Hematopoietic multipotent progenitor cell (in vitro differentiated cells): Measurements from ENCODE around the gene SPAST. TPM values are rescaled to one million over a fixed set of nuclear protein-coding genes. Genes with fewer than 3 reads are reported as not detected.
"Not testable (repeated sequence)": the region's sequence is repeated elsewhere in the genome, so short reads cannot be mapped to it uniquely, and the experiment has no call there.

ENCODE experiments used
- DNase-seq, 3 donors: peaks; one replicate each; pipeline ENCODE4 v3.0.0-alpha.2; 2011 to 2015; ENCODE audit warnings: low read depth in 2 of 3, low spot score in 2 of 3
- total RNA-seq: library from RNA; depleted of rRNA; stranded (reverse); fragments of >200 nt; gene quantifications from one replicate; pipeline ENCODE4 v1.2.3, GENCODE V29; 2012

Gene SPAST
- total RNA-seq, 1 donor: 14.5 TPM

- DNase-seq: no peak
Measured at GRCh38 chr2:32119161-32119560, 55.8 kb downstream of the SPAST start.

DNA sequence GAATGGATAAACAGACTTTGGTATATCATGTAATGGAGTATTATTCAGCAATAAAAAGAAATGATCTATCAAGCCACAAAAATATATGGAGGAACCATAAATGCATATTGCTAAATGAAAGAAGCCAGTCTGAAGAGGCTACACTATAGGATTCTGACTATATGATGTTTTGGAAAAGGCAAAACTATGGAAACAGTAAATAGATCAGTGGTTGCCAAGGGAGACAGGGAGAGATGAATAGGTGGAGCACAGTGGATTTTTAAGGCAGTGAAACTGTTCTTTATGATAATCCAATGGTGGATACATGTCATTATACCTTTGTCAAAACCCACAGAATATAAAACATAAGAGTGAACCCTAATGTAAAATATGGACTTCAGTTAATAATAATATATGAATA lies 61.3 kb downstream of the SPAST start:
- no peak for DNase-seq

DNA sequence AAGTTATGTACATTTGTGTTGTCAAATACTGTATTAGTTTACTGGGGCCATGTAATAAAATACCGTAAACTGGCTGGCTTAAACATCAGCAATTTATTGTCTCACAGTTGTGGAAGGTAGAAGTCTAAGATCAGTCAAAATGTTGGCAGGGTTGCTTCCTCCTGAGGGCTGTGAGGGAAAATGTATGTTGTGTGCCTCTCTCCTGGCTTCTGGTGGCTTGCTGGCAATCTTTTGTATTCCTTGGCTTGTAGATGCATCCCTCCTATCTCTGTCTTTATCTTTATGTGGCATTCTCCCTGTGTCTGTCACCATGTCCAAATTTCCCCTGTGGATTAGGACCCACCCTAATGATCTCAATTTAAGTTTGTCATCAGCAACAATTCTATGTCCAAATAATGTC lies 65.3 kb downstream of the SPAST start:
- DNase-seq: no peak

DNA sequence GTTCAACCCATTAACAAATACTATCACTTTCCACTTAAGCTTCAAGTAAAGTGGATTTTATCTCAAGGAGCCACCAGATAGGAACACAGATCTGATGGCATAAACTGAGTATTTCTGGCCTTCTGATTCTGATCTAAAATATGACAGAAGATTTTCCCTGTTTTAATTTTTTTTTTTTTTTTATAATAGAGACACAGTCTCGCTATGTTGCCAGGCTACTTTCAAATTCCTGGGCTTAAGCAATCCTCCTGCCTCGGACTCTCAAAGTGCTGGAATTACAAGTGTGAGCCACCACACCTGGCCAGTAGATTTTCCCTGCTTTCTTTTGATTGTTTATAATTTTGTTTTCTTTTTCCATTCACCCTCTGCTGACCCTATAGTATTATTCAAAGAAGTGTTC lies 65.7 kb downstream of the SPAST start:
- DNase-seq: no peak

GRCh38 chr2:32135409-32135808 lies 72.1 kb downstream of the SPAST start:
- peak in 2 of 3 donors; percentile 37 to 77 for DNase-seq

- no peak for DNase-seq
Measured at GRCh38 chr2:32136097-32136496, 72.7 kb downstream of the SPAST start.

DNA sequence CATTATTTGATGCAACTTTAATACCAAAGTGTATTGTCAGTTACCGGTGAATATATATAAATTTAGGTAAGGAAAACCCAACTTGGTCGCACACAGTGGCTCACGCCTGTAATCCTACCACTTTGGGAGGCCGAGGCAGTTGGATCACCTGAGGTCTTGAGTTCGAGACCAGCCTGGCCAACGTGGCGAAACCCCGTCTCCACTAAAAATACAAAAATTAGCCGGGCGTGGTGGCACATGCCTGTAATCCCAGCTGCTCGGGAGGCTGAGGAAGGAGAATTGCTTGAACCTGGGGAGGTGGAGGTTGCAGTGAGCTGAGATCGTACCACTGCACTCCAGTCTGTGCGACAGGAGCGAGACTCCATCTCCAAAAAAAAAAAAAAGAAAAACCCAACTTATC lies 88.2 kb downstream of the SPAST start:
- DNase-seq: not testable (repeated sequence)

GRCh38 chr2:32159678-32160077 lies 96.3 kb downstream of the SPAST start:
- no peak for DNase-seq

DNA sequence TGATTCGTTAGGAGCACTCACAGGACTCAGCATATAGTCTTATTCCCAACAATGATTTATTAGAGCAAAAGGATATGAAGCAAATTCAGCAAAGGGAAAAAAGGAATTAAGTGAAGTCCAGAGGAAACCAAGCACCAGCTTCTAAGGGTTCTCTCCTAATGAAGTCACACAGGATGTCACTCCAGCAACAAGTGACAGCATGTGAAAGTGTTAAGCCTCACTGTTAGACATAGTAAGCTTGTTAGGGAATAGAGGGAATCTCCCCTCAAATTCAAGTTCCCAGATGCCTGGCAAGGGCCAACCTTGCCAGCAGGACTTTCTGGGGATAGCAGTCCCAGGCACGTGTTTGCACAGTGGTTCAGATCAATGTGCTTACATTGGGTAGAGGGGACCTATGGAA lies 97.9 kb downstream of the SPAST start:
- no peak for DNase-seq

GRCh38 chr2:32164254-32164653 lies 100.9 kb downstream of the SPAST start:
- not testable (repeated sequence) for DNase-seq

DNA sequence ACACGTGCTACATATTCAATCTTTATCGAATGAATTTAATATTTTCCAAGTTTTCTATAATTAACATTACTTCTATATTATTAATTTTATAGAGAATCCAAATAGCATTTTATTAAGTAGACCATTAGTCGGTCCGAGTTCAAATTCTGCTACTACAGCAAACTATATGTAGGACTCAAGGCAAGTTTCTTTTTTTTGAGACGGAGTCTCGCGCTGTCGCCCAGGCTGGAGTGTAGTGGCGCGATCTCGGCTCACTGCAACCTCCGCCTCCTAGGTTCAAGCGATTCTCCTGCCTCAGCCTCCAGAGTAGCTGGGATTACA lies 101.6 kb downstream of the SPAST start:
- DNase-seq: peak in 1 of 3 donors; percentile 11

- no peak for DNase-seq
Measured at GRCh38 chr2:32166115-32166574, 102.8 kb downstream of the SPAST start.

- DNase-seq: peak in 1 of 3 donors; percentile 6
Measured at GRCh38 chr2:32168513-32168912, 105.2 kb downstream of the SPAST start.

DNA sequence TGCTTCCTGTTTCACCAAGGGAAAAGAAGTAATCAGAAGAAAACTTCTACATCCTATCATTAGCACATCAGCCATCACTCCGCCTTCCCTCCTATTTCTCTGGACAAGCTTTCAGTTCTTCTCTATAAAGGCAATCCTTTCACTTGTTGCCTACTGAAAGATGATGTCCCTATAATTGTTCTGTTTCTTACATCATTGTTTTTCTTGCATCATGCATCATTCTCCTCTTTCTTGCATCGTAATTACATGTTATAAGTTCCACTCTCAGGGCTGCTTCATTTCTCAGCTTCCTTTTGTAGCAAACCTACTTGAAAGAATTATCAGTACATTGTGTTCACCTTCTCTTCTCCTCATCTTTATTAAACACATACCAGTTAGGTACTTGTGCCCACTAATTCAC lies 109.5 kb downstream of the SPAST start:
- no peak for DNase-seq

DNA sequence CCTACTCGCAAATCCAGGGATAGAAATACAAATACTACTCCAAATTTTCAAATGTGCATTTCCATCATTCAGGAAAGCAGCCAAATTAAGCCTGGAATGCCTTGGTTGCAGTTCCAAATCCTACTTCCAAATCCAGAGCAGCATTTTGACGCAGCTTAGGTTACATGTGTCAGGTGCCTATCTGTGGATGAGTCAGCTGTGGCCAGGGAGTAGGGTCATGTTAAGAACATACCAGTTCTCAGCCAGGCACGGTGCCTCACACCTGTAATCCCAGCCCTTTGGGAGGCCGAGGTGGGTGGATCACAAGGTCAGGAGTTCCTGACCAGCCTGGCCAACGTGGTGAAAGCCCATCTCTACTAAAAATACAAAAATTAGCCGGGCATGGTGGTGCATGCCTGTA lies 119.3 kb downstream of the SPAST start:
- no peak for DNase-seq

DNA sequence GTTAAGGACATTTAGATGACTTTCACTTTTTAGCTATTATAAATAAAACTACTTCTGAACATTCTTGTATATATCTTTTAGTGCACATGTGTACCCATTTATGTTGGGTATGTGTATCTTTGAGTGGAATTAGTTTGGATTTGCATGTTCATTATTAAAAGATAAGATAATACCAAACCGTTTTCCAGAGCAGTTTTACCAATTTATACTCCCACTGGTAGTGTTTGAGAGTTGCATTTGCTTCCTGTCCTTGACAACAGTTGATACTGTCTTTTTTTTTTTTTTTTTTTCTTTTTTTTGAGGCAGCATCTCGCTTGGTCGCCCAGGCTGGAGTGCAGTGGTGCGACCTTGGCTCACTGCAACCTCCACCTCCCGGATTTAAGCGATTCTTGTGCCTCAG lies 125.7 kb downstream of the SPAST start:
- DNase-seq: no peak

DNA sequence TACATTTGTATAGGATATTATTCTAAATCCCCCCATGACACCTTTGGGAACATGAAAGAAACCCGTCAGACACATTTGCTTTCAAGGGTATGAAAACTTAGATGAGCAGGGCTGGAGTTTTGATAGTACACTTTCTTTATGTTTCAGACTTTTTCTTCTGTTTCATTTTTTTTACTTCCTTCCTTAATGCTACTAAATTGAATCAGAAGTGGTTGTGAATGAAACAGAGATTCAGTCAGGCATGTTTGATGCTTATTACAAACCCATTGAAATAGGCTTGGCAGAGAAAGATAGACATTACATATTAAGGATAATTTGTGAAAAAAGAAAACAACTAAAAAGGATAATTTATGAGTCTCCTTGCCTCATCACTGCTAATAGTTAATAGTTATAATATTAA lies 129.1 kb downstream of the SPAST start:
- no peak for DNase-seq

DNA sequence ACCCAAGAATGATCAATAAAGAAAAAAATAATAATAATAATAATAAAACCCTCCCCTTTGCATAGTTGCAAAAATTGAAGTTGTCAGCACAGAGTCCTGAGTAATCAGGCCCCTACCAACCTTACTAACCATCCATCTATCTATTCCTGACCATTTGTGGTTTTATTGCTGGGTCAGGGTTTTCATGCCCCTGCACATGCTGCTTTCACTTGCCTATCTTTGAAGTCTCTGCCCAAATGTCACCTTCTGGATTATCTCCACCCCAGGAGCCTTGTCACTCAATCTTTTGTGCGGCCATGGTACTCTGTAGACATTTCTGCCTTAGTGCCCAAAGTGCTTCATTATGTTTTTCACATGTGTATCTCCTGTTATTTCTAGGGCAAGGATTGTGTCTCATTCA lies 137.5 kb downstream of the SPAST start:
- no peak for DNase-seq

DNA sequence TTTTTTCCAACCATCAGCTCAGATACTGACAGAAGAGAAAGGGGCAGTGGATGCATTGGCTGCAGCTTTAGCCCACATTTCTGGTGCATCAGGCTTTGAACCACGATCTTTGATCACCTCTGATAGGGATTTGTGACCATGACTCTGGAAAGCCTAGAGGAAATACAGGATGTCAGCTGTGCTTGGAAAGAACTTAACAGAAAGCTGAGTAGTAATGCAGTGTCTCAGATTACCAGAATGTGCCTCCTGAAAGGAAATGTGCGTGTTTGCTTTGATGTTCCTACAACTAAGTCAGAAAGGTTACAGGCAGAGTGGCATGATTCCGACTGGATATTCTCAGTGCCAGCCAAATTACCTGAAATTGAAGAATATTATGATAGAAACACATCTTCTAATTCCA lies 140.1 kb downstream of the SPAST start:
- DNase-seq: not testable (repeated sequence)

Other genes with a start within 250 kb of the SPAST start
- gene MEMO1, start 52.5 kb upstream of the SPAST start, total RNA-seq: 28.8 TPM
- 24.0 TPM for gene DPY30, start 23.8 kb upstream of the SPAST start, total RNA-seq
- 11.8 TPM for gene SLC30A6, start 102.3 kb downstream of the SPAST start, total RNA-seq
- gene NLRC4, start 201.3 kb downstream of the SPAST start, total RNA-seq: 0.27 TPM
- gene YIPF4, start 214.3 kb downstream of the SPAST start, total RNA-seq: 7.8 TPM